OCI-LY7 (cell line): ENCODE results near the gene BEX1. TPM values are rescaled to one million over a fixed set of nuclear protein-coding genes. Genes with fewer than 3 reads are reported as not detected.
"Not testable (repeated sequence)": the region's sequence is repeated elsewhere in the genome, so short reads cannot be mapped to it uniquely, and the experiment has no call there.

ENCODE experiments used
- Bru-seq: library from RNA; stranded (reverse); fragments of 400-500 nt; gene quantifications from one replicate; lab custom pipeline; 2021; lab: Mats Ljungman, UMichigan
- BruChase-seq, 2 experiments: library from RNA; stranded (reverse); fragments of 400-500 nt; gene quantifications; one replicate each; lab custom pipeline; 2021; lab: Mats Ljungman, UMichigan
- BruUV-seq: library from RNA; stranded (reverse); fragments of 400-500 nt; replicated peaks from 2 replicates; lab custom pipeline; 2021; lab: Mats Ljungman, UMichigan
- CTCF ChIA-PET: fragments of 300-600 bp; sonication (Branson Sonifier 250); formaldehyde crosslinking; loops from one replicate; lab custom pipeline; 2022; ENCODE audit warnings: antibody characterized with exemption; ENCODE audit not compliant: unreplicated experiment; lab: Charles Lee
- POLR2A ChIA-PET: fragments of 300-600 bp; sonication (Branson Sonifier 250); formaldehyde crosslinking; loops from one replicate; lab custom pipeline; 2022; ENCODE audit warnings: antibody characterized with exemption; lab: Charles Lee
- DNase-seq: peaks from one replicate; pipeline ENCODE4 v3.0.0-alpha.2; 2015; ENCODE audit warnings: low spot score
- H2AFZ ChIP-seq: fragments of 200-600 bp; sonication (generic), shearing (Covaris generic); 2 replicates; pipeline ENCODE4 v1.6.1; 2014; ENCODE audit warnings: mild to moderate bottlenecking, antibody characterized with exemption, low read length, moderate library complexity
- H3K27ac ChIP-seq: fragments of 200-600 bp; sonication (generic); 2 replicates; pipeline ENCODE4 v1.5.1; 2014; ENCODE audit warnings: mixed run types, low read depth, mild to moderate bottlenecking, moderate library complexity, low read length, inconsistent platforms; ENCODE audit not compliant: poor library complexity, severe bottlenecking
- H3K36me3 ChIP-seq: fragments of 200-600 bp; sonication (generic); 2 replicates; pipeline ENCODE4 v1.6.1; 2014; ENCODE audit warnings: mild to moderate bottlenecking, antibody characterized with exemption, low read length, moderate library complexity, mixed read lengths; ENCODE audit not compliant: insufficient read depth
- H3K4me1 ChIP-seq: fragments of 200-600 bp; sonication (generic); 2 replicates; pipeline ENCODE4 v1.5.1; 2014; ENCODE audit warnings: mild to moderate bottlenecking, low read length; ENCODE audit not compliant: insufficient read depth, poor library complexity, severe bottlenecking
- H3K4me2 ChIP-seq: fragments of 200-600 bp; sonication (generic); 2 replicates; pipeline ENCODE4 v1.6.1; 2014; ENCODE audit warnings: mild to moderate bottlenecking, low read length
- H3K4me3 ChIP-seq: fragments of 200-600 bp; sonication (generic); 2 replicates; pipeline ENCODE4 v1.5.1; 2014; ENCODE audit warnings: mild to moderate bottlenecking, low read depth, low read length; ENCODE audit not compliant: poor library complexity, severe bottlenecking
- H3K79me2 ChIP-seq: fragments of 200-600 bp; sonication (generic); 2 replicates; pipeline ENCODE4 v1.6.1; 2016; ENCODE audit warnings: low read depth, mild to moderate bottlenecking, low read length, moderate library complexity, mixed read lengths; ENCODE audit not compliant: insufficient read depth
- H3K9me2 ChIP-seq: fragments of 200-600 bp; sonication (generic); 2 replicates; pipeline ENCODE4 v1.6.1; 2016; ENCODE audit warnings: mild to moderate bottlenecking, low read length, mixed read lengths; ENCODE audit not compliant: insufficient read depth
- H3K9me3 ChIP-seq: fragments of 200-600 bp; sonication (generic); 2 replicates; pipeline ENCODE4 v1.6.1; 2014; ENCODE audit warnings: mild to moderate bottlenecking, mixed run types, low read length, mixed read lengths
- H4K20me1 ChIP-seq: fragments of 200-600 bp; sonication (generic); 2 replicates; pipeline ENCODE4 v1.6.1; 2014; ENCODE audit warnings: mild to moderate bottlenecking, antibody characterized with exemption, low read length, moderate library complexity, mixed read lengths; ENCODE audit not compliant: insufficient read depth
- CTCF ChIP-seq: fragments of 200-600 bp; sonication (generic); conservative IDR thresholded peaks from 2 replicates; pipeline ENCODE4 v1.5.1; 2014; ENCODE audit warnings: mild to moderate bottlenecking, antibody characterized with exemption, low read length, moderate library complexity, mixed read lengths
- EZH2phosphoT487 ChIP-seq: fragments of 200-600 bp; sonication (generic); IDR thresholded peaks from 2 replicates; pipeline ENCODE4 v1.6.1; 2018; ENCODE audit warnings: low read depth, borderline replicate concordance, mild to moderate bottlenecking, mixed run types, antibody characterized with exemption, low read length, moderate library complexity, mixed read lengths
- intact Hi-C: fragments of 100-400 bp; cut with micrococcal nuclease; formaldehyde crosslinking; loops from one replicate; pipeline ENCODE4 v1.10.0; 2022; ENCODE audit not compliant: unreplicated experiment
- long read RNA-seq: library from polyadenylated mRNA; stranded (forward); transcript quantifications from one replicate; pipeline ENCODE4 v2.0.0, GENCODE V29; 2022
- total RNA-seq, 2 experiments: library from RNA; depleted of rRNA in 1 of 2; stranded (reverse); fragments of >200 nt in 1 of 2; shearing (Covaris generic) in 1 of 2; gene quantifications; 2 replicates each; pipeline ENCODE4 v1.2.3, GENCODE V29; 2014 to 2022

Gene BEX1
- total RNA-seq (2014; rRNA removed; shearing (Covaris generic)), result not detected in 2 replicates
- not detected in 2 replicates for total RNA-seq (2022)
- Bru-seq, nascent RNA, result not detected
- not detected for BruChase-seq, experiment 1, labeled RNA remaining after a 6-hour chase
- not detected for BruChase-seq, experiment 2, labeled RNA remaining after a 2-hour chase
- long read RNA-seq, result 0 reads

- Histone ChIP-seq H3K27ac (no peak within 1 kb of the TSS), H3K4me1 (no peaks in the 10 kb centered on the region), H2AFZ (no peak within 1 kb of the TSS), H3K9me2 (no peaks in the 10 kb centered on the region), H4K20me1 (no peaks in the 10 kb centered on the region), H3K4me3 (no peak within 1 kb of the TSS), H3K9me3 (no peaks in the 10 kb centered on the region), H3K4me2 (no peak within 1 kb of the TSS), H3K79me2 (no peaks in the 10 kb centered on the region), H3K36me3 (no peaks in the 10 kb centered on the region)
- intact Hi-C loops, result no loop called here
- TF ChIP-seq EZH2phosphoT487 (no peak), CTCF (no peak)
- no peak for DNase-seq
- POLR2A ChIA-PET, result no interaction called here
- no TSS peak for BruUV-seq
- CTCF ChIA-PET, result no interaction called here
Measured at GRCh38 chrX:103063918-103064434, at the start of gene BEX1. Gene BEX1, minus strand, starts transcription at chrX:103064171. Its CDS starts 897 bp downstream, at chrX:103063274.

- H3K4me2 ChIP-seq, intact Hi-C loops, H3K9me3 ChIP-seq, H3K4me3 ChIP-seq, H4K20me1 ChIP-seq, H3K4me1 ChIP-seq, H3K27ac ChIP-seq, POLR2A ChIA-PET, CTCF ChIA-PET, H3K79me2 ChIP-seq, H3K9me2 ChIP-seq, DNase-seq, H3K36me3 ChIP-seq, BruUV-seq, H2AFZ ChIP-seq: not testable (repeated sequence)
Measured at GRCh38 chrX:103109497-103109896, 45.5 kb upstream of the BEX1 start.

- H3K9me3 ChIP-seq, result no peaks in the 10 kb centered on the region
- H3K4me3 ChIP-seq, result no peak overlapping the region
- H3K36me3 ChIP-seq, result no peaks in the 10 kb centered on the region
- no peaks in the 10 kb centered on the region for H3K9me2 ChIP-seq
- H3K4me1 ChIP-seq, result no peaks in the 10 kb centered on the region
- CTCF ChIA-PET, result no interaction called here
- H4K20me1 ChIP-seq, result no peaks in the 10 kb centered on the region
- DNase-seq, result no peak
- H2AFZ ChIP-seq, result no peak overlapping the region
- POLR2A ChIA-PET, result no interaction called here
- H3K4me2 ChIP-seq, result no peak overlapping the region
- no peak for TF ChIP-seq CTCF
- no peak for TF ChIP-seq EZH2phosphoT487
- intact Hi-C loops, result no loop called here
- no peaks in the 10 kb centered on the region for H3K79me2 ChIP-seq
- H3K27ac ChIP-seq, result no peak overlapping the region
- no TSS peak for BruUV-seq
Measured at GRCh38 chrX:103107836-103108235, 43.9 kb upstream of the BEX1 start.

GRCh38 chrX:103107227-103107737 is 43.3 kb upstream of the BEX1 start:
- POLR2A ChIA-PET, H3K4me3 ChIP-seq, H3K9me3 ChIP-seq, H2AFZ ChIP-seq, intact Hi-C loops, H3K9me2 ChIP-seq, H4K20me1 ChIP-seq, H3K36me3 ChIP-seq, DNase-seq, H3K27ac ChIP-seq, H3K79me2 ChIP-seq, H3K4me1 ChIP-seq, BruUV-seq, CTCF ChIA-PET, H3K4me2 ChIP-seq: not testable (repeated sequence)

GRCh38 chrX:103104370-103104769 is 40.4 kb upstream of the BEX1 start:
- H3K9me3 ChIP-seq, CTCF ChIA-PET, intact Hi-C loops, H3K4me2 ChIP-seq, H2AFZ ChIP-seq, BruUV-seq, H3K36me3 ChIP-seq, H3K9me2 ChIP-seq, H4K20me1 ChIP-seq, DNase-seq, H3K4me1 ChIP-seq, H3K27ac ChIP-seq, POLR2A ChIA-PET, H3K4me3 ChIP-seq, H3K79me2 ChIP-seq: not testable (repeated sequence)
